K562 (cell line): ENCODE results near the gene ATP8B2. TPM values are rescaled to one million over a fixed set of nuclear protein-coding genes. Genes with fewer than 3 reads are reported as not detected.

ENCODE experiments used
- ATAC-seq: fragments of 200-7000 bp; cut with Tn5 transposase; 3 replicates; pipeline ENCODE4 v1.9.1; 2020; ENCODE audit warnings: moderate library complexity
- BruUV-seq: library from RNA; stranded (reverse); fragments of 400-500 nt; replicated peaks from 2 replicates; lab custom pipeline; 2021; lab: Mats Ljungman, UMichigan
- CTCF ChIA-PET: fragments of 300-600 bp; formaldehyde crosslinking; extraction: SDS; loops from one replicate; lab custom pipeline; 2021; ENCODE audit warnings: low intra/inter-chr PET ratio; lab: Yijun Ruan, JAX
- POLR2A ChIA-PET: fragments of 300-600, 350-650 bp; sonication (Branson Sonifier 250); formaldehyde crosslinking; extraction: SDS; loops from one replicate; lab custom pipeline; 2021; ENCODE audit warnings: antibody characterized with exemption, inconsistent platforms; lab: Yijun Ruan, JAX
- DNase-seq, 4 experiments: peaks; one replicate each; pipeline versions ENCODE4 v3.0.0 to v3.0.0-alpha.2; 2011 to 2018; ENCODE audit warnings: low spot score in 3 of 4, mixed read lengths in 3 of 4; ENCODE audit errors: extremely low read depth in 1 of 4
- FAIRE-seq: peaks from 2 replicates; lab custom pipeline; 2011; peaks lifted over from hg19 to GRCh38; lab: Jason Lieb, UNC
- H2AFZ ChIP-seq: 2 replicates; pipeline ENCODE4 v1.6.0; 2011; ENCODE audit warnings: low read depth, low read length, control low read depth, inconsistent platforms
- H3K27ac ChIP-seq: fragments of 200-600 bp; 3 replicates; pipeline ENCODE4 v1.8.0; 2011; ENCODE audit warnings: low read depth, mild to moderate bottlenecking, control low read depth, inconsistent platforms, low read length, moderate library complexity, mixed read lengths; ENCODE audit errors: extremely low read depth
- H3K27me3 ChIP-seq, 2 experiments: fragments of 300-600 bp in 1 of 2; 2 replicates in 1 of 2; 3 replicates in 1 of 2; pipeline versions ENCODE4 v1.6.0 to v1.8.0; 2011; ENCODE audit warnings: inconsistent platforms in 2 of 2, low read length in 2 of 2, mild to moderate bottlenecking in 1 of 2, mixed read lengths in 1 of 2, moderate library complexity in 1 of 2; ENCODE audit not compliant: control insufficient read depth in 2 of 2, insufficient read depth in 2 of 2
- H3K36me3 ChIP-seq: fragments of 300-600 bp; 3 replicates; pipeline ENCODE4 v1.8.0; 2011; ENCODE audit warnings: mild to moderate bottlenecking, low read length, inconsistent platforms; ENCODE audit not compliant: control insufficient read depth, insufficient read depth
- H3K4me1 ChIP-seq, 2 experiments: fragments of 200-600 bp in 1 of 2; replicated peaks in 1 of 2; 2 replicates in 1 of 2; 3 replicates in 1 of 2; pipeline versions ENCODE4 v1.5.1 to v1.8.0; 2011; ENCODE audit warnings: inconsistent platforms in 2 of 2, low read length in 2 of 2, mild to moderate bottlenecking in 1 of 2, mixed read lengths in 1 of 2, moderate library complexity in 1 of 2; ENCODE audit not compliant: control insufficient read depth in 2 of 2, insufficient read depth in 2 of 2
- H3K4me2 ChIP-seq: 2 replicates; pipeline ENCODE4 v1.6.1; 2011; ENCODE audit warnings: low read length, control low read depth, inconsistent platforms, mixed read lengths; ENCODE audit not compliant: insufficient read depth
- H3K4me3 ChIP-seq: fragments of 200-600 bp; sonication (generic), shearing (Covaris generic); 2 replicates; pipeline ENCODE4 v1.5.1; 2016; ENCODE audit warnings: control low read depth, inconsistent platforms
- H3K79me2 ChIP-seq: fragments of 200-600 bp; 3 replicates; pipeline ENCODE4 v1.8.0; 2011; ENCODE audit warnings: low read length, inconsistent platforms; ENCODE audit not compliant: control insufficient read depth, insufficient read depth
- H3K9ac ChIP-seq, 2 experiments: 2 replicates each; pipeline versions ENCODE4 v1.6.0 to v1.6.1; 2011; ENCODE audit warnings: low read depth in 2 of 2, low read length in 2 of 2, control low read depth in 1 of 2, inconsistent platforms in 1 of 2, mild to moderate bottlenecking in 1 of 2, mixed read lengths in 1 of 2; ENCODE audit not compliant: insufficient read depth in 1 of 2
- H3K9me1 ChIP-seq: one replicate; pipeline ENCODE4 v1.6.0; 2011; ENCODE audit warnings: inconsistent platforms, mild to moderate bottlenecking, low read length, moderate library complexity; ENCODE audit not compliant: control insufficient read depth, insufficient read depth
- H3K9me3 ChIP-seq: replicated peaks from 2 replicates; pipeline ENCODE4 v1.5.1; 2011; ENCODE audit warnings: low read depth, low read length, inconsistent platforms; ENCODE audit not compliant: control insufficient read depth, insufficient read depth
- H4K20me1 ChIP-seq: replicated peaks from 2 replicates; pipeline ENCODE4 v1.6.1; 2011; ENCODE audit warnings: low read length, inconsistent platforms, mixed read lengths; ENCODE audit not compliant: control insufficient read depth, insufficient read depth
- DPF2 ChIP-seq: fragments of 450-650 bp; IDR thresholded peaks from 2 replicates; pipeline ENCODE4 v1.6.1; 2016
- EP300 ChIP-seq: IDR thresholded peaks from 2 replicates; pipeline ENCODE4 v1.6.1; 2012; ENCODE audit warnings: low read length, improper control_type of control experiment
- MEF2A ChIP-seq: IDR thresholded peaks from 2 replicates; pipeline ENCODE4 v1.6.1; 2011; ENCODE audit warnings: low read depth, mild to moderate bottlenecking, low read length, moderate library complexity; ENCODE audit not compliant: control insufficient read depth
- PCBP2 ChIP-seq: fragments of 200-400 bp; formaldehyde crosslinking; IDR thresholded peaks from 2 replicates; pipeline ENCODE4 v1.6.1; 2018; ENCODE audit warnings: low read length, low read depth, mild to moderate bottlenecking, moderate library complexity; ENCODE audit not compliant: poor library complexity, severe bottlenecking
- ZKSCAN3 ChIP-seq: fragments of 250-450 bp; sonication (Bioruptor Pico); IDR thresholded peaks from 2 replicates; pipeline ENCODE4 v1.4.0; 2020
- WGBS: fragments of 100-300 bp; shearing (Covaris generic); methylation state at CpG from one replicate; pipeline ENCODE4 v1.1.6; 2016; ENCODE audit warnings: low coverage, mixed read lengths; ENCODE audit not compliant: insufficient coverage; ENCODE audit errors: missing lambda C conversion rate; 5-methylcytosine and 5-hydroxymethylcytosine counted together
- in situ Hi-C: fragments of 300-500 bp; cut with MboI; formaldehyde crosslinking; loops from 4 replicates; pipeline ENCODE4 v1.15.0; 2018; ENCODE audit warnings: inconsistent platforms, mixed read lengths
- intact Hi-C: fragments of 100-400 bp; cut with micrococcal nuclease; formaldehyde crosslinking; loops from 2 replicates; pipeline ENCODE4 v1.14.2; 2022
- polyA plus RNA-seq, 8 experiments: library from polyadenylated mRNA; depleted of rRNA in 4 of 8; stranded (reverse) in 5 of 8; unstranded in 3 of 8; fragments of >200 nt; fragmentation: Nextera tagmentation in 2 of 8; fragmentation: Illumina TruSeq in 1 of 8; extraction: Ambion mirVana in 2 of 8; extraction: Trizol in 1 of 8; gene quantifications; 2 replicates each; pipeline versions ENCODE4 v1.2.1 to v1.2.3, GENCODE V29; 2011 to 2014; ENCODE audit warnings: inconsistent platforms in 1 of 8, missing spikeins in 1 of 8
- total RNA-seq, 7 experiments: library from RNA; depleted of rRNA in 6 of 7; stranded (reverse); fragments of >200 nt in 6 of 7; fragmentation: Illumina TruSeq in 2 of 7; extraction: Trizol in 2 of 7; gene quantifications; 2 replicates each; pipeline versions ENCODE4 v1.2.1 to v1.2.3, GENCODE V29; 2011 to 2021; ENCODE audit warnings: low replicate concordance in 1 of 7
- TF ChIP-seq, protein P1 (sequence below): fragments of 450-650 bp; formaldehyde crosslinking; IDR thresholded peaks from 2 replicates; pipeline ENCODE4 v1.4.0; 2020; ENCODE audit warnings: mild to moderate bottlenecking, moderate library complexity
- TF ChIP-seq, protein P2 (sequence below), 2 experiments: fragments of 450-650 bp in 1 of 2; sonication (generic) in 1 of 2; formaldehyde crosslinking; conservative IDR thresholded peaks; 2 replicates each; pipeline versions ENCODE4 v1.4.0 to v1.8.1; 2020 to 2022; ENCODE audit warnings: mild to moderate bottlenecking in 1 of 2, missing genetic modification reagents in 1 of 2
- TF ChIP-seq, protein P3 (sequence below): fragments of 450-650 bp; formaldehyde crosslinking; IDR thresholded peaks from 2 replicates; pipeline ENCODE4 v1.4.0; 2022; ENCODE audit warnings: mild to moderate bottlenecking, moderate library complexity
- TF ChIP-seq, protein P4 (sequence below): fragments of 250-450 bp; sonication (Bioruptor Pico); IDR thresholded peaks from 2 replicates; pipeline ENCODE4 v1.4.0; 2020; ENCODE audit warnings: mild to moderate bottlenecking, moderate library complexity

ATP8B2 gene
- total and polyA plus RNA-seq, 9 of the 15 experiments (the other 6 are each of a cell fraction or from before 2014, with no cell fraction given), result 0.27 to 33.2 (median 18.4) TPM

DNA sequence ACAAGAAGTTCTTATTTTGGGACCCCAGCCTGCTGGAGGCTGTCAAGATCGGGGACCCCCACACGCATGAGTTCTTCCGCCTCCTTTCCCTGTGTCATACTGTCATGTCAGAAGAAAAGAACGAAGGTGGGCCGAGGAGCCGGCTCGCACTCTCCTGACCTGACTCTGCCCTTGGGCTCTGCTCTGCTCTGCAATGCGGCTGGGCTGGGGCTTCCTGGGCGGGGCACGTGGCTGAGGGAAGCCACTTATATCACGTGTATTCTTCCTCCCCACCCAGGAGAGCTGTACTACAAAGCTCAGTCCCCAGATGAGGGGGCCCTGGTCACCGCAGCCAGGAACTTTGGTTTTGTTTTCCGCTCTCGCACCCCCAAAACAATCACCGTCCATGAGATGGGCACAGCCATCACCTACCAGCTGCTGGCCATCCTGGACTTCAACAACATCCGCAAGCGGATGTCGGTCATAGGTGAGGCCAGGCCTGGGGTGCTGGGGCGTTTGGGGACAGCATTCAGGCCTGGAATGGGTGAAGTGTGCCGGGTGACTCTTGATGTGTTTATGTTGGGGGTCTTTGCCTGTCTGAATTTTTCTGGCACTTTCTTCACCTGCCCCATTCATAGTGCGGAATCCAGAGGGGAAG is 17.6 kb downstream of the ATP8B2 start:
- no peak overlapping the region for H2AFZ ChIP-seq
- POLR2A ChIA-PET, result interaction anchor here (2.0 kb wide), 1 partner anchor 7 kb away, joined by 5 read pairs; no protein-coding TSS in a partner anchor
- WGBS, result 73% methylated on average over 18 of the region's 21 CpGs
- DNase-seq, result no peak
- FAIRE-seq, result no peak
- H4K20me1 ChIP-seq, result no peaks in the 10 kb centered on the region
- H3K27ac ChIP-seq, result no peak overlapping the region
- peak overlapping the region in 1 of 2 experiments; percentile 55; a peak in 1 of 4 replicates for H3K9ac ChIP-seq
- TF ChIP-seq, protein P1, sequence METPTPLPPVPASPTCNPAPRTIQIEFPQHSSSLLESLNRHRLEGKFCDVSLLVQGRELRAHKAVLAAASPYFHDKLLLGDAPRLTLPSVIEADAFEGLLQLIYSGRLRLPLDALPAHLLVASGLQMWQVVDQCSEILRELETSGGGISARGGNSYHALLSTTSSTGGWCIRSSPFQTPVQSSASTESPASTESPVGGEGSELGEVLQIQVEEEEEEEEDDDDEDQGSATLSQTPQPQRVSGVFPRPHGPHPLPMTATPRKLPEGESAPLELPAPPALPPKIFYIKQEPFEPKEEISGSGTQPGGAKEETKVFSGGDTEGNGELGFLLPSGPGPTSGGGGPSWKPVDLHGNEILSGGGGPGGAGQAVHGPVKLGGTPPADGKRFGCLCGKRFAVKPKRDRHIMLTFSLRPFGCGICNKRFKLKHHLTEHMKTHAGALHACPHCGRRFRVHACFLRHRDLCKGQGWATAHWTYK (CRISPR knock-in tag), result no peak
- TF ChIP-seq, protein P2, sequence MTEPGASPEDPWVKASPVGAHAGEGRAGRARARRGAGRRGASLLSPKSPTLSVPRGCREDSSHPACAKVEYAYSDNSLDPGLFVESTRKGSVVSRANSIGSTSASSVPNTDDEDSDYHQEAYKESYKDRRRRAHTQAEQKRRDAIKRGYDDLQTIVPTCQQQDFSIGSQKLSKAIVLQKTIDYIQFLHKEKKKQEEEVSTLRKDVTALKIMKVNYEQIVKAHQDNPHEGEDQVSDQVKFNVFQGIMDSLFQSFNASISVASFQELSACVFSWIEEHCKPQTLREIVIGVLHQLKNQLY (CRISPR knock-in tag; conservative IDR thresholded peaks at IDR 0.05), result no peak
- TF ChIP-seq EP300, result no peak
- no peak for TF ChIP-seq MEF2A
- no peak for TF ChIP-seq DPF2
- TF ChIP-seq, protein P3, sequence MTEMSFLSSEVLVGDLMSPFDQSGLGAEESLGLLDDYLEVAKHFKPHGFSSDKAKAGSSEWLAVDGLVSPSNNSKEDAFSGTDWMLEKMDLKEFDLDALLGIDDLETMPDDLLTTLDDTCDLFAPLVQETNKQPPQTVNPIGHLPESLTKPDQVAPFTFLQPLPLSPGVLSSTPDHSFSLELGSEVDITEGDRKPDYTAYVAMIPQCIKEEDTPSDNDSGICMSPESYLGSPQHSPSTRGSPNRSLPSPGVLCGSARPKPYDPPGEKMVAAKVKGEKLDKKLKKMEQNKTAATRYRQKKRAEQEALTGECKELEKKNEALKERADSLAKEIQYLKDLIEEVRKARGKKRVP (CRISPR knock-in tag), result no peak
- TF ChIP-seq, protein P4, sequence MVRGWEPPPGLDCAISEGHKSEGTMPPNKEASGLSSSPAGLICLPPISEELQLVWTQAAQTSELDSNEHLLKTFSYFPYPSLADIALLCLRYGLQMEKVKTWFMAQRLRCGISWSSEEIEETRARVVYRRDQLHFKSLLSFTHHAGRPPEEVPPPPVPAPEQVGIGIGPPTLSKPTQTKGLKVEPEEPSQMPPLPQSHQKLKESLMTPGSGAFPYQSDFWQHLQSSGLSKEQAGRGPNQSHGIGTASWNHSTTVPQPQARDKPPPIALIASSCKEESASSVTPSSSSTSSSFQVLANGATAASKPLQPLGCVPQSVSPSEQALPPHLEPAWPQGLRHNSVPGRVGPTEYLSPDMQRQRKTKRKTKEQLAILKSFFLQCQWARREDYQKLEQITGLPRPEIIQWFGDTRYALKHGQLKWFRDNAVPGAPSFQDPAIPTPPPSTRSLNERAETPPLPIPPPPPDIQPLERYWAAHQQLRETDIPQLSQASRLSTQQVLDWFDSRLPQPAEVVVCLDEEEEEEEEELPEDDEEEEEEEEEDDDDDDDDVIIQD (CRISPR knock-in tag), result no peak
- TF ChIP-seq PCBP2, result no peak
- no peak for TF ChIP-seq ZKSCAN3
- peaks cover 83% of the 10 kb centered on the region for H3K36me3 ChIP-seq
- in situ Hi-C loops (no loop called here), intact Hi-C loops (no loop called here)
- no peaks in the 10 kb centered on the region for H3K9me1 ChIP-seq
- H3K9me3 ChIP-seq, result no peaks in the 10 kb centered on the region
- H3K4me3 ChIP-seq, result no peak overlapping the region
- H3K79me2 ChIP-seq, result no peaks in the 10 kb centered on the region
- CTCF ChIA-PET, result no interaction called here
- ATAC-seq, result peak; percentile 45; the same call in 1 of the 3 replicates
- H3K4me1 ChIP-seq, result peaks cover 5 to 10% of the 10 kb centered on the region in 2 experiments; a peak in 4 of 5 replicates
- H3K4me2 ChIP-seq, result no peak overlapping the region
- H3K27me3 ChIP-seq, result no peaks in the 10 kb centered on the region
- no TSS peak for BruUV-seq
